Esophagus muscularis mucosa (tissue), 4 donors: ENCODE measurements around the gene TENM4. TPM values are rescaled to one million over a fixed set of nuclear protein-coding genes. Genes with fewer than 3 reads are reported as not detected.
A peak's percentile ranks its signal among the peaks of the same experiment; 100 is the strongest.

Source experiments
- DNase-seq: peaks from one replicate; pipeline ENCODE4 v3.0.0-alpha.2; 2017; ENCODE audit errors: extremely low spot score
- H3K27ac ChIP-seq, 4 donors: fragments of 200-600 bp; sonication (generic); replicated peaks in 1 of 4; 1 replicate in 3 of 4; 2 replicates in 1 of 4; pipeline ENCODE4 v1.5.1; 2016 to 2019; ENCODE audit warnings: mild to moderate bottlenecking in 1 of 4
- H3K27me3 ChIP-seq, 4 donors: fragments of 200-600 bp; sonication (generic); one replicate each; pipeline versions ENCODE4 v1.5.1 to v1.6.0; 2016 to 2019
- H3K36me3 ChIP-seq, 4 donors: fragments of 200-600 bp; sonication (generic); one replicate each; pipeline ENCODE4 v1.5.1; 2016 to 2019
- H3K4me1 ChIP-seq, 4 donors: fragments of 200-600 bp; sonication (generic); one replicate each; pipeline ENCODE4 v1.5.1; 2016 to 2019
- H3K4me3 ChIP-seq, 4 donors: fragments of 200-600 bp; sonication (generic); 1 replicate in 2 of 4; 2 replicates in 2 of 4; pipeline ENCODE4 v1.5.1; 2016 to 2019; ENCODE audit warnings: mild to moderate bottlenecking in 4 of 4, moderate library complexity in 1 of 4
- H3K9me3 ChIP-seq, 4 donors: fragments of 200-600 bp; sonication (generic); 1 replicate in 3 of 4; 2 replicates in 1 of 4; pipeline ENCODE4 v1.5.1; 2016 to 2019
- EP300 ChIP-seq: sonication (generic); formaldehyde crosslinking; IDR thresholded peaks from one replicate; pipeline ENCODE4 v1.6.1; 2017; ENCODE audit warnings: antibody characterized with exemption
- POLR2A ChIP-seq: fragments of 450-650 bp; IDR thresholded peaks from one replicate; pipeline ENCODE4 v1.6.1; 2017; ENCODE audit warnings: antibody characterized with exemption, moderate library complexity, mild to moderate bottlenecking, low read depth
- POLR2AphosphoS5 ChIP-seq, 2 donors: sonication (generic); formaldehyde crosslinking; IDR thresholded peaks; one replicate each; pipeline ENCODE4 v1.6.1; 2017; ENCODE audit warnings: antibody characterized with exemption in 2 of 2
- WGBS: methylation state at CpG from one replicate; pipeline ENCODE4 v1.1.5; 2018; 5-methylcytosine and 5-hydroxymethylcytosine counted together
- intact Hi-C: fragments of 100-400 bp; cut with DNase I; formaldehyde crosslinking; loops from one replicate; pipeline ENCODE4 v1.15.1; 2023
- total RNA-seq, 4 donors: library from RNA; depleted of rRNA; stranded (reverse); fragments of >200 nt; gene quantifications; one replicate each; pipeline versions ENCODE4 v1.1.0 to v1.2.1, GENCODE V29; 2016
- TF ChIP-seq, protein P1 (sequence below), 3 experiments: fragments of 200-600 bp in 2 of 3; fragments of 450-650 bp in 1 of 3; sonication (generic) in 2 of 3; IDR thresholded peaks; one replicate each; pipeline ENCODE4 v1.5.1; 2017 to 2019; ENCODE audit warnings: antibody characterized with exemption in 3 of 3, mild to moderate bottlenecking in 2 of 3, moderate library complexity in 1 of 3

The TENM4 gene
- total RNA-seq, 4 donors from 2014 or later, result 4.1 to 9.6 (median 8.0) TPM

DNA sequence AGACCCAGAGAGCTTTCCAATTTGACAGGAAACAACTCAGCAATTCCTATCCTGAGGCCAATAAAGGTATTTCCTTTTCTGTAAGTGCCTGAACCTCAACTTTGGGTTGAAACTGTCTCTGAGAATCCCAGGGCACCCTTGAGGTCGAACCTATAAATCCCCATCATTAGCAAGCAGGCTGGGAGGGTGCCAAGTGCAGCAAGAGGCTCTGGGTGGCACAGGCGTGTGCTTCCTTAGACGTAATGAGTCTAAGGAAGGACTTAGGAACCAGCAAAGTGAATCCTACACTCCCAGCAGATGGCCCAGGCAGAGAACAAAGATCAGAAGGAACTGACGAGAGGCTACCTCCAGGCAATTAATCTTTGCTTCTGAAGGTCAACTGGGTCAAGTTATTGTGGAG lies 631.9 kb downstream of the TENM4 start:
- intact Hi-C loops, result no loop called here
- no peak for DNase-seq
- no peaks in the 10 kb centered on the region for H3K36me3 ChIP-seq
- peaks cover 17 to 70% (median 66%) of the 10 kb centered on the region in 4 donors for H3K4me1 ChIP-seq
- H3K27ac ChIP-seq, result peak overlapping the region; percentile 76 to 86 (median 80)
- no peaks in the 10 kb centered on the region for H3K9me3 ChIP-seq
- H3K27me3 ChIP-seq, result no peaks in the 10 kb centered on the region
- WGBS, result 64% methylated on average over 4 of the region's 4 CpGs
- TF ChIP-seq POLR2A, result no peak
- TF ChIP-seq POLR2AphosphoS5 (IDR thresholded peaks at IDR 0.05), result no peak
- no peak for TF ChIP-seq EP300
- H3K4me3 ChIP-seq, result no peak overlapping the region

DNA sequence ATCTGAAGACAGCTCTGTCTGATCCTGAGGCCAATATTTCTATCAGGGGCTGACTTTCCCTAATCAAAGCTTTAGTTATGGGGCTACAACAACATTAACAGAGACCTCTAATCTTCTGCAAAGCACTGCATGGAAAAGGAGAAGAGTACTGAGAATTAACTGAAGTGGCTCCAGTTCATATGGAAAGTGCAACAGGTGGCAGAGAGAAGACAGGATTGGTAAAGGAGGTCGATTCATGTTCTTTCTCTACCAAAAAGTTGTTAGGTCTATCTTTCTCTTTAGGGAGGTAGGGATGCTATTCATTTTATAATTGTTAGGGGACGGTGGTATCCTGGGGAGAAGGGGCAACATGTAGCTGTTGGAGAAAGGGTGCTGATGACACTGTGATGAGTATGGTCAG lies 633.5 kb downstream of the TENM4 start:
- intact Hi-C loops, result no loop called here
- Histone ChIP-seq H3K36me3 (no peaks in the 10 kb centered on the region), H3K4me3 (no peak overlapping the region), H3K4me1 (peaks cover 21 to 63% (median 59%) of the 10 kb centered on the region in 4 donors), H3K9me3 (no peaks in the 10 kb centered on the region), H3K27me3 (no peaks in the 10 kb centered on the region), H3K27ac (peak overlapping the region in 3 of 4 donors; percentile 6 to 78 (median 13))
- 97% methylated on average over 2 of the region's 2 CpGs for WGBS
- TF ChIP-seq, protein P1, sequence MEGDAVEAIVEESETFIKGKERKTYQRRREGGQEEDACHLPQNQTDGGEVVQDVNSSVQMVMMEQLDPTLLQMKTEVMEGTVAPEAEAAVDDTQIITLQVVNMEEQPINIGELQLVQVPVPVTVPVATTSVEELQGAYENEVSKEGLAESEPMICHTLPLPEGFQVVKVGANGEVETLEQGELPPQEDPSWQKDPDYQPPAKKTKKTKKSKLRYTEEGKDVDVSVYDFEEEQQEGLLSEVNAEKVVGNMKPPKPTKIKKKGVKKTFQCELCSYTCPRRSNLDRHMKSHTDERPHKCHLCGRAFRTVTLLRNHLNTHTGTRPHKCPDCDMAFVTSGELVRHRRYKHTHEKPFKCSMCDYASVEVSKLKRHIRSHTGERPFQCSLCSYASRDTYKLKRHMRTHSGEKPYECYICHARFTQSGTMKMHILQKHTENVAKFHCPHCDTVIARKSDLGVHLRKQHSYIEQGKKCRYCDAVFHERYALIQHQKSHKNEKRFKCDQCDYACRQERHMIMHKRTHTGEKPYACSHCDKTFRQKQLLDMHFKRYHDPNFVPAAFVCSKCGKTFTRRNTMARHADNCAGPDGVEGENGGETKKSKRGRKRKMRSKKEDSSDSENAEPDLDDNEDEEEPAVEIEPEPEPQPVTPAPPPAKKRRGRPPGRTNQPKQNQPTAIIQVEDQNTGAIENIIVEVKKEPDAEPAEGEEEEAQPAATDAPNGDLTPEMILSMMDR (IDR thresholded peaks at IDR 0.05), result no peak
- TF ChIP-seq POLR2A (no peak), EP300 (no peak), POLR2AphosphoS5 (IDR thresholded peaks at IDR 0.05) (no peak)
- DNase-seq, result no peak

DNA sequence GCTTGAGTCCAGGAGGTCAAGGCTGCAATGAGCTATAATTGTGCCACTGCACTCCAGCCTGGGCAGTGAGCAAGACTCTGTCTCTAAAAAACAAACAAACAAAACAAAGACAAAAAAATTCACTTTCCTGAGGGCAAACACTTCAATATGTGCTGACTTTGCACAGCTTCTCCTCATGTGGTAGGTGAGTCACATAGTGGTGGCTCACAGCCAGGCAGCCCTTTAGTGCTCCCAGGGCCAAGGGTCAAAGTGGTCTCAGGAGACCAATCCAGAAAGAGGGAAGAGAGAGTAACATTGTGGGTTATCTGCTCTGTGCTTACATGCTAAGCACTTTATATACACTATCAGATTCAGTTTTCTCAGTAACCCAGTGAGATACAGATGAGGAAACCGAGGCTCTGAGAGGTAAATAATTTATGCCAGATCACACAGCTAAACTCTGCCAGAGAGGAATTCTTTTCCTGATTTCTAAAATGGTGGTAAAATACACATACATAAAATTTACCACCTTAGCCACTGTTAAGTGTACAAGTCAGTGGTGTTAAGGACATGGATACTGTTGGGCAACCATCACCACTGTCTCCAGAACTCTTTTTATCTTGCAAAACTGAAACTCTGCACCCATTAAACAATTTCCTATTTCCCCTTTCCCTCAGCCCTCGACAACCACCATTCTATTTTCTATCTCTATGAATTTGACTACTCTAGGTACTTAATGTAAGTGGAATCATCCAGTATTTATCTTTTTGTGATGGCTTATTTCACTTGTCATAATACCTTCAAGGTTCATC lies 634.4 kb downstream of the TENM4 start:
- Histone ChIP-seq H3K4me3 (no peak overlapping the region), H3K27ac (no peak overlapping the region), H3K9me3 (no peaks in the 10 kb centered on the region), H3K27me3 (no peaks in the 10 kb centered on the region), H3K4me1 (peaks cover 30 to 63% (median 59%) of the 10 kb centered on the region in 4 donors), H3K36me3 (no peaks in the 10 kb centered on the region)
- 22% methylated on average over 2 of the region's 2 CpGs for WGBS
- intact Hi-C loops, result no loop called here
- TF ChIP-seq POLR2A (no peak), EP300 (no peak), POLR2AphosphoS5 (IDR thresholded peaks at IDR 0.05) (no peak)
- TF ChIP-seq, protein P1 (IDR thresholded peaks at IDR 0.05), result no peak
- DNase-seq, result no peak

DNA sequence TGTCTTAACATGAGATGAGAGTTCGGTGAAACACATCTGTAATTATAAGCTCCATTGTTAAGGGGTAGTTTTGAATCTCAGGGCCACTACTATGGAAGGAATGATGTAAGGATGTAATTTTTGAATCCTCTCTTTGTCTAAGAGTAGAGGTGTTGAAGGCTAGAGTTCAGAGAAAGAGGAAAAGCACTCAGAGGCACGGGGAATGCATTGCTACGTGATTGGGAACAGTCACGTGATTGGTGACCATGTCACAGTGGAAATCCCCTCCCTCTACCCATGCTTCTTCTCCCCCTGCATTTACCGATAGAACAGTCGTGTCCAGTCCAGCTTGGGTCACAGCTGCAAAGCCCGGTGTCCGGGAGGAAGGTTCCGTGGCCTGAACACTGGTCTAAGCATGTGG lies 635.8 kb downstream of the TENM4 start:
- no peaks in the 10 kb centered on the region for H3K9me3 ChIP-seq
- no peak for DNase-seq
- H3K36me3 ChIP-seq, result no peaks in the 10 kb centered on the region
- H3K4me3 ChIP-seq, result no peak overlapping the region
- H3K27me3 ChIP-seq, result no peaks in the 10 kb centered on the region
- TF ChIP-seq EP300 (no peak), POLR2AphosphoS5 (IDR thresholded peaks at IDR 0.05) (no peak), POLR2A (no peak)
- TF ChIP-seq, protein P1 (IDR thresholded peaks at IDR 0.05), result no peak
- H3K4me1 ChIP-seq, result peaks cover 28 to 63% (median 59%) of the 10 kb centered on the region in 4 donors
- intact Hi-C loops, result loop anchor here (5.0 kb wide), 2 partner anchors 37 to 287 kb away; no protein-coding TSS in a partner anchor
- 93% methylated on average over 4 of the region's 9 CpGs for whole genome bisulfite sequencing
- no peak overlapping the region for H3K27ac ChIP-seq

DNA sequence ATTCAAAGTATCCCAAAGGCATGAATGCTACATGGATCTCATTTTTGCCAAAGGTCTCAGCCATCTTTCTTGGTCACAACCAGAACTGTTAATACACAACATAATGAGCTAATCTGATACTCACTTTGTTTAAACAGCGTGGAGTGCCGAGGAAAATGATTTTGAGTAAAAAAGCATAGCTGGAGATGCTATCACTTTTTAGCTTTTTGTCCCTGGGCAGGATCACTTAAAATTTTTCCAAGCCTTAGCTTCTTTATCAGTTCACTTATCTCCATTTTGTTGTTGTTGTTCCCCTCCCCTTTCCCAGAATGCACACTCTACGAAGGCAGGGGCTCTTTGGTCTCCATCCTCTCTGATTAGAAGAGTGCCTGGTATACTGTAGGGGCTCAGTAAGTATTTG lies 636.8 kb downstream of the TENM4 start:
- Histone ChIP-seq H3K36me3 (no peaks in the 10 kb centered on the region), H3K27ac (no peak overlapping the region), H3K9me3 (no peaks in the 10 kb centered on the region), H3K27me3 (no peaks in the 10 kb centered on the region), H3K4me1 (peaks cover 21 to 63% (median 59%) of the 10 kb centered on the region in 4 donors), H3K4me3 (no peak overlapping the region)
- intact Hi-C loops, result loop anchor here (5.0 kb wide), 2 partner anchors 38 to 288 kb away; no protein-coding TSS in a partner anchor
- TF ChIP-seq, protein P1 (IDR thresholded peaks at IDR 0.05), result no peak
- TF ChIP-seq POLR2A, result no peak
- no peak for TF ChIP-seq EP300
- TF ChIP-seq POLR2AphosphoS5 (IDR thresholded peaks at IDR 0.05), result no peak
- DNase-seq, result no peak
- WGBS, result 85% methylated on average over 3 of the region's 3 CpGs
